Osteocyte (in vitro differentiated cells): Measurements from ENCODE around the gene LCE3E. TPM values are rescaled to one million over a fixed set of nuclear protein-coding genes. Genes with fewer than 3 reads are reported as not detected.

Experiments
- DNase-seq: peaks from one replicate; pipeline ENCODE4 v3.0.0; 2021; ENCODE audit warnings: mixed read lengths; ENCODE audit not compliant: unreplicated experiment; ENCODE audit errors: extremely low spot score
- H3K27ac Mint-ChIP-seq: one replicate; pipeline ENCODE4 v1.8.0; 2021; ENCODE audit warnings: mild to moderate bottlenecking, mixed read lengths; ENCODE audit not compliant: unreplicated experiment
- H3K27me3 Mint-ChIP-seq: one replicate; pipeline ENCODE4 v1.8.0; 2021; ENCODE audit warnings: mixed read lengths; ENCODE audit not compliant: unreplicated experiment
- H3K36me3 Mint-ChIP-seq: one replicate; pipeline ENCODE4 v1.8.0; 2021; ENCODE audit warnings: mixed read lengths; ENCODE audit not compliant: unreplicated experiment
- H3K4me1 Mint-ChIP-seq: one replicate; pipeline ENCODE4 v1.8.0; 2021; ENCODE audit warnings: mixed read lengths; ENCODE audit not compliant: unreplicated experiment
- H3K4me3 Mint-ChIP-seq: one replicate; pipeline ENCODE4 v1.8.0; 2021; ENCODE audit warnings: mild to moderate bottlenecking, moderate library complexity, mixed read lengths; ENCODE audit not compliant: unreplicated experiment
- H3K9me3 Mint-ChIP-seq: one replicate; pipeline ENCODE4 v1.8.0; 2021; ENCODE audit warnings: mixed read lengths; ENCODE audit not compliant: unreplicated experiment
- CTCF ChIP-seq: fragments of 200-600 bp; sonication (generic); IDR thresholded peaks from 2 replicates; pipeline ENCODE4 v1.5.0; 2021; ENCODE audit warnings: antibody characterized with exemption, mild to moderate bottlenecking, moderate library complexity
- total RNA-seq: library from RNA; stranded (reverse); gene quantifications from 2 replicates; pipeline ENCODE4 v1.2.1, GENCODE V29; 2021

Gene LCE3E
- total RNA-seq, 1 donor from 2014 or later: not detected

- no peak for TF ChIP-seq CTCF
- DNase-seq: no peak
- H3K4me3 Mint-ChIP-seq: no peak overlapping the region
- no peaks in the 10 kb centered on the region for H3K27me3 Mint-ChIP-seq
- H3K4me1 Mint-ChIP-seq: no peaks in the 10 kb centered on the region
- no peak overlapping the region for H3K27ac Mint-ChIP-seq
- H3K36me3 Mint-ChIP-seq: no peaks in the 10 kb centered on the region
- H3K9me3 Mint-ChIP-seq: peaks cover 45% of the 10 kb centered on the region
Observed at GRCh38 chr1:152535774-152536173, 30.8 kb downstream of the LCE3E start.

GRCh38 chr1:152533327-152533938 is 33.1 kb downstream of the LCE3E start:
- TF ChIP-seq CTCF: peak; percentile 8
- H3K36me3 Mint-ChIP-seq: no peaks in the 10 kb centered on the region
- DNase-seq: no peak

GRCh38 chr1:152525080-152525641 is 41.4 kb downstream of the LCE3E start:
- H3K9me3 Mint-ChIP-seq: peaks cover 41% of the 10 kb centered on the region
- no peaks in the 10 kb centered on the region for H3K36me3 Mint-ChIP-seq
- H3K27ac Mint-ChIP-seq: no peak overlapping the region
- no peak overlapping the region for H3K4me3 Mint-ChIP-seq
- DNase-seq: no peak
- H3K27me3 Mint-ChIP-seq: no peaks in the 10 kb centered on the region
- no peaks in the 10 kb centered on the region for H3K4me1 Mint-ChIP-seq
- TF ChIP-seq CTCF: no peak

More at GRCh38 chr1:152533327-152533938, 33.1 kb downstream of the LCE3E start:
- Mint-ChIP-seq H3K27ac (no peak overlapping the region), H3K9me3 (peaks cover 47% of the 10 kb centered on the region), H3K4me3 (no peak overlapping the region), H3K27me3 (no peaks in the 10 kb centered on the region), H3K4me1 (no peaks in the 10 kb centered on the region)

- no peak for TF ChIP-seq CTCF
- Mint-ChIP-seq H3K36me3 (no peaks in the 10 kb centered on the region), H3K4me1 (no peaks in the 10 kb centered on the region), H3K4me3 (no peak overlapping the region), H3K9me3 (peaks cover 23% of the 10 kb centered on the region), H3K27me3 (no peaks in the 10 kb centered on the region), H3K27ac (no peak overlapping the region)
- DNase-seq: no peak
Observed at GRCh38 chr1:152520561-152521090, 46.0 kb downstream of the LCE3E start.

- Mint-ChIP-seq H3K4me1 (no peaks in the 10 kb centered on the region), H3K27ac (no peak overlapping the region), H3K27me3 (no peaks in the 10 kb centered on the region), H3K4me3 (no peak overlapping the region), H3K36me3 (no peaks in the 10 kb centered on the region), H3K9me3 (peaks cover 23% of the 10 kb centered on the region)
- TF ChIP-seq CTCF: no peak
- DNase-seq: no peak
Observed at GRCh38 chr1:152519851-152520250, 46.7 kb downstream of the LCE3E start.
